ENCODE measurements around the gene GCC2.
A peak's percentile ranks its signal among the peaks of the same experiment; 100 is the strongest.
"Not testable (repeated sequence)": the region's sequence is repeated elsewhere in the genome, so short reads cannot be mapped to it uniquely, and the experiment has no call there.

The GCC2 gene

DNA sequence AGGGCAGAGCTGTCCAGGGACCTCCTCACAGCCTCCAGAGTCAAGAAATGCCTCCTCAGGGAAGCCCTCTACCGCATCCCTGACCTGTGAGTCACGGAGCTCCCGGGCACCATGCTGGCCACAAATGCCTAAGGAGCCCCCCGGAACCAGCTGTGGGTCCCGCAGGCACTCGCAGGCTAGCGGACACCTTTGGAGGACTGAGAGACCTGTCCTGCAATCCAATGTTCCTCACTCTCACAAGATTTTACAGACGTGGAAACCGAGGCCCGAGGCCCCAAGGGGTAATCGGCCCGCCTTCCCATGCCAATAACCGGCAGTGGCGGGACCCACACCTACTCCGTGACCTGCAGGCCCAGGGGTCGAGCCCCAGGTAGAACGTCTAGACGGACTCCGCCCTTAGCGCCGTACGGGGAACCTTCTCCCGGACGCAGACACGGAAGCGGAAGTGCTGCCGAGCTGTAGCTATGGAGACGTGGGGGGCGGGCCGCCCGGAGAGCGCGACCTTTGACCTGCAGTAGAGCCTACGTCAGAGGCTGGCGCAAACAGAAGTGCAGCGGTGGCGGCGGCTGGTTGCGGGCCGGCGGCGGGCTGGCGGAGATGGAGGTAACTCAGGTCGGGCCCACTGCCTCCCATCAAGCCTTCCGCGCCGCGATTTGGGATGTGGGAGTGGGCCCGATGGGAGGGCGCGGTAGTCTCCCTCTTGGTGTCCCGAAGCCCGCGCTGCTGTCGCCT, at the start of gene GCC2:
Gene GCC2 (plus strand): TSS at position 529 of the 732 bp plus-strand sequence. CDS start 69 bp downstream, at position 598.
- DNase-seq (ENCODE audit: low spot score): peak; percentile 94

DNA sequence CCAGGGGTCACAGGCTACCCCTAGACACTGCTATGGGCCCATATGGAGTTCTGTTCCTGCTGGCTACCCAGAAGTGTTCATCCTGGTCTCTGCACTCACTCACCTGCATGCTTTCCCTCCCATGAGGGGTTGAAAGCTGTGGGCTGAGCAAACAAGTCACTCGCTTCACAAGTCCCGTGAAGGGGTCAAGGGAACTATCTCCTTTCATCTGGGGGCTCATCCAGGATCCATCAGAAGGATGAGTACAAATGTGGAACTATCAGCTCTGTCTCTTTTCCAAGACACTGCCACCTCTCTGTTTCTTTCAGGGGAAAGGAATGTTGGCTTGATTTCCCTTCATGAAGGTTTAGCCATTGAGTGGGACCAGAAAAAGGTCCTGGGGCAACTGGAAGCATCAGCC, 49.5 kb upstream of the GCC2 start:
- no peak for DNase-seq (ENCODE audit: low spot score)

- DNase-seq (ENCODE audit: low spot score): no peak
Observed at GRCh38 chr2:108401800-108402199, 47.2 kb upstream of the GCC2 start.

GRCh38 chr2:108403494-108403893, 45.5 kb upstream of the GCC2 start:
- no peak for DNase-seq (ENCODE audit: low spot score)

- DNase-seq (ENCODE audit: low spot score): no peak
Observed at GRCh38 chr2:108404784-108405397, 44.1 kb upstream of the GCC2 start.

- no peak for DNase-seq (ENCODE audit: low spot score)
Observed at GRCh38 chr2:108407864-108408729, 40.9 kb upstream of the GCC2 start.

DNA sequence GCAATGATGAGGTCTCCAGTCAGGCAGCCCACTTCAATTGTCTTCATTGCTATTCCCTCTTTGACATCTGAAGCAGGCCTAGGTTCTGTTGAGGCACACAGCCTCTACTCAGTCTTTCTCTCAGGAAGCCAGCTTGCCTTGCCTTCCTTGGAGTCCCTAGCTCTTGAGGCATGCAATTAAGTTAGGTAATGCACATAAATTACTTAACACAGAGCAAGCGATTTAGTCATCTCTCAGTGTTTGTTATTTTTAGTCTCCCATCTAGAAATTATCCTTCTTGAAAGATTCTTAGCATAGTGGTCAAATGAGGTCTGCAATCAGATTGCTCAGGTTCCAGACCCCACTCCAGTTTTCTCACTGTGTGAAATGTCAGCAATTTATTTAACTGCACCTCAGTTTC, 39.2 kb upstream of the GCC2 start:
- no peak for DNase-seq (ENCODE audit: low spot score)

DNA sequence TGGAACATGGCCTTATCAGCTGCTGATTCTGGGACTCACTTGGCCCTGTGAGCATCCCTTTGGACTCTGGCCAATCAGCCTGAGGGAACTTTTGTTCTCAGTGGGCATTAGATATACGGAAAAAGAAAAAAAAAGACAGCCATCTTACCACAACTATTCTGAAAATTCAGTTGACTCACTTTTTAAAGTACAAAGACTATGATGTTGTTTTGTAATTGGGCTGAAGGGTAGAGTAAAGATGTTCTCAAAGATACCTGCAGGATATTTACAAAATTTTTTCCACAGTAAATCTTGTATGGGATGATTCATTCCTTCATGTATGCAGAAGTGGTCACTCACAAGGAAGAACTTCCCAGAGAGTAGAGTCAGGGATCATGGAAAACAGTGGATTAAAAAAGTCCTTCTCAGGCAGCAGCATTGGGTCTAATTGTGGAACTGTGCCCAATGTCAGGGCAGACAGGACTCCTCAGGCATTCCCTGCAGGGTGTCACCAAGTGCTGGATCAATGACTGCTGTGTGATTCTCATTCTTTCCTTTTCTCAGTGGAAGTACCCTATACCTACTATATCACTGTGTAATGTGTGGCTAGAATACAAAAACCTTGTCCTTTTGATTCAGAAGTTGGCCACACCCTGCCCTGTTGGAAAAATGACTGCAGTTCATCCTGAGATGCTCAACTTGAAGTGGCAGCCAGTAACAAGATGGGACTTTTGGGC, 35.9 kb upstream of the GCC2 start:
- no peak for DNase-seq (ENCODE audit: low spot score)

- DNase-seq (ENCODE audit: low spot score): no peak
Observed at GRCh38 chr2:108413711-108414095, 35.3 kb upstream of the GCC2 start.

DNA sequence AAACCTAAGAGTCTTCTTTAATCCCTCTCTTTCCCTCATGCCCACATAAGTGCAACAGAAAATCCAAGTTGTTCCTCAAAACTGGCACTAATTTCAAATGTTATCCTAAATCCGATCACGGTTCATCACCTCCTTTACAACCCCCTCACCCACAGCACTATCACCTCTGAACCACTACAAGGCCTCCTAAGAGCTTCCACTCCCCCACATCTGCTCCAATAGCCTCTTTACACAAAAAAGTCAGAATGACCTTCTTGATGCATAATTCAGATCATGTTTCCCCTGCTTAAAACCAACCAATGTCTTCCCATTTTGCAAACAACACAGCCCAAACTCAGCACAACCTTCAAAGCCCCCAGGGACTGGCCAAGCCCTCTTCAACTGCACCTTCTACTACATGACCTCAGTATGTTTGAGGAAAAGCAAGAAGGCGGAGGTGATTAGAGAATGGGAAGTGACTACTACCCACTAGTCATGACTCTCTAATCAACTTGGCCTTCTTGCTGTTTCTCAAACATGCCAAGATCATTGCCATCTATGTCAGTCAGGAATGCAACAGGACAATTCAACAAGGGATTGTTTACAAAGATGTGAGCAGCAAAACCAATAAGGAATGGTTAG, 34.6 kb upstream of the GCC2 start:
- no peak for DNase-seq (ENCODE audit: low spot score)

DNA sequence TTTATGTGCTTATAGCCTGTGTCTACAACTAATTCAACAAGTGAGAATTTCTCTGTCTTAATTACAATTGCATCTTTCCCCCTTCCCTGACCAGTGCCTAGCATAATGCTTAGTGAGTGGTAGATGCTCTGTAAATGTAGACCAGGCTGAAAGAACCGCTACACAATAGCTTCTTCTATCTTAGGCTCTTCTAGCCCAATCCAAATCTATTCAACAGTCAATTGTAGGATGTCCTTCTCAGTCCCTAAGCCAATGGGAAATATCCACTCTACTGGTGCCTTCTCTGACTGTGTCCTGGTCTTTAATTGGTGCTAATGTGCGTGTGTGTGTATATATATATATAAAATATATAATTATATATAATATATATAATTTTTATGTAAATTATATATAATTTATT, 34.1 kb upstream of the GCC2 start:
- DNase-seq (ENCODE audit: low spot score): no peak

- DNase-seq (ENCODE audit: low spot score): no peak
Observed at GRCh38 chr2:108417254-108417653, 31.8 kb upstream of the GCC2 start.

DNA sequence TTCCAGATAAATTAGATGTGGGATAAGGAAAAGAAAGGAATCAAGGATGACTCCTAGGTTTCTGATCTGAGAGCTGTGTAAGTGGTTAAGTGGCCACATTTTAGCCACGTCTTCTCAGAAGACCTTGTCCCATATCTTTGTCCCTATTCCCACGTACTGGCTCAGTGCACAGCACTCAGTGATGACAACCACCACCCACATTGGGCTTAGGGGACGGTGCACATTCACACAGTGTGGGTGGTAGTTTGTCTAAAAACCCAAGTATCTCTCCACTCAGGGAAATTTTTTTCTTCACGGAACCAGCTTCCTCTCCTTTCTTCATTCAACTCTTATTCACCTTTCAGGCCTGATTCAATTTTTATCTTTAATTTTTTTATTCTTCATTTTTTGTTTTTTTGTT, 30.6 kb upstream of the GCC2 start:
- DNase-seq (ENCODE audit: low spot score): no peak

- DNase-seq (ENCODE audit: low spot score): no peak
Observed at GRCh38 chr2:108423067-108423466, 25.9 kb upstream of the GCC2 start.

- DNase-seq (ENCODE audit: low spot score): no peak
Observed at GRCh38 chr2:108423502-108424251, 25.3 kb upstream of the GCC2 start.

DNA sequence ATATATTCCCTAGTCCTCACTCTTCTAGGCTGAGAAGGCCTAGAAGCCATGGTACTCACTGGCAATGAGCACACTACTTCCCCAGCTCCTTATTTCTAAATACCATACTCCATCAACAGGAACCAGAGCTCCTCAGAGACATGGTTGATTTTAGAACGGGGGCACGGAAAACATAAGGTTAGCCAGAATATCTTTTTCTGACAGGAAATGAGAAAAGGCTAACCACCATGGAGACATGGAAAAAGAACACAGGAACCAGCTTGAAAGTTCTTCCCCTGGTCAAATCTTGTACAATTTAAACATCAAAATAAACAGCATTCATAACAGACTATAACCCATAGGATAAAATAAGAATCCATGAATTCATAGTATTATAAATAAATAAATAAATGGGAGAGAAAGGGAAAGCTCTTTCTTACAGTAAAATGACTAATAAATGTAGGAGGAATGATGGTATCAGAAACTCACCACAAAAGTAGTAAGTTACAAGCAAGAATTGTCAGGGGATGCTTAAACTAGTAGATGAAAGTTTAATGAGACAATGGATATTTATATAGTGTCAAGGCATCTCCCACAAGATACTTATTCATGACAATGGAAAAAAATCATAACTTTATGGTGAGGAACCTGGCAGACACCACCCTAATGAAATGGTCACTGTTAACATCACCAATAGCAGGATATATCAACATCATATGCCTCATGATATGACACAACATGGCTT, 20.6 kb upstream of the GCC2 start:
- DNase-seq (ENCODE audit: low spot score): no peak

GRCh38 chr2:108435578-108435977, 13.4 kb upstream of the GCC2 start:
- DNase-seq (ENCODE audit: low spot score): not testable (repeated sequence)

DNA sequence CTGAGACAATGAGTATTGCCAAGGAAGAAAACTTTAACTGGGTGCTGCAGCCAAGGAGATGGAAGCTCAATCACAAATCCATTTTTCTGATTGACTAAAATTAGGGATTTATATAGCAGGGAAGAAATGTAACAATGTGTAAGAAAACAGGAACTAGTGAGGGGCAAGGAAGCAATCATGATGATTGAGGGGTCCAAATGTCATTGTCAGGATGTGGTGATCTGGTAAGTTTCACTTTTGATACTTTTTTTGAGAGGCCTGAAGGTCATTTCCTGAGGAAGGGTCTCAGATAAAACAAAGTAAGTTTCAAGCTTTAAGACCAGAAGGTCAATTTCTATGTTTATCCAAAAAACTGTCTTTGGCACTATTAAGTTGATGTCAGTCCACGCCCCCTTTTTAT, 12.0 kb upstream of the GCC2 start:
- DNase-seq (ENCODE audit: low spot score): no peak

DNA sequence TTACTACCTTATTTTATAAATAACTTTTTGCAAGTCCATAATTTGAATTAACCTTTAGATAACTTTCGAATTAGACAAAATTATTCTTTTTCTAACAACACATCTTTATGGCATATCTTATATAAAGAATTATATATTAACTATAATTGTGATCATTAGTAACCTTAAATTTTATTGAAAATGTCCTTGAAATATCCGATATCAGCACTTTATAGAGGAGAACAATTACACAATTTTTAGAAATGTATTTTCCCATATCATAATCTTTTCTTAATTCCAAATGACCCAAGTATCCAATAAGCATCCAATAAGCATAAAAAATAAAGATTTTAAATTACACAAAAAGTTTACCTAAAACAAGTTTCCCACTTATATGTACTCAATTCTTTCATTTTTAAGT, 7.3 kb upstream of the GCC2 start:
- no peak for DNase-seq (ENCODE audit: low spot score)

Measured in CD4-positive, alpha-beta T cell treated with Interleukin-15 for 4 hours (primary cell).